A549 (cell line): ENCODE measurements around the gene HTR6. TPM values are rescaled to one million over a fixed set of nuclear protein-coding genes. Genes with fewer than 3 reads are reported as not detected.

ENCODE experiments used
- ATAC-seq, 2 experiments: fragments of 200-7000 bp in 1 of 2; fragments of >200 bp in 1 of 2; cut with Nextera tagmentation in 1 of 2; cut with Tn5 transposase in 1 of 2; 3 replicates each; pipeline versions ENCODE4 v1.8.0 to v1.9.1; 2018 to 2020; ENCODE audit warnings: mild to moderate bottlenecking in 1 of 2, moderate library complexity in 1 of 2
- CTCF ChIA-PET: fragments of 300-600 bp; sonication (Branson Sonifier 250); formaldehyde crosslinking; extraction: SDS; loops from one replicate; lab custom pipeline; 2021; ENCODE audit warnings: antibody characterized with exemption, inconsistent platforms; lab: Yijun Ruan, JAX
- POLR2A ChIA-PET: fragments of 350-600 bp; formaldehyde crosslinking; extraction: SDS; loops from one replicate; lab custom pipeline; 2021; ENCODE audit warnings: antibody characterized with exemption, inconsistent platforms; lab: Yijun Ruan, JAX
- DNase-seq, 2 experiments: peaks; one replicate each; pipeline versions ENCODE4 v3.0.0 to v3.0.0-alpha.2; 2011 to 2016; ENCODE audit warnings: low read depth in 1 of 2, low spot score in 1 of 2
- FAIRE-seq: peaks from 2 replicates; lab custom pipeline; 2011; peaks lifted over from hg19 to GRCh38; lab: Jason Lieb, UNC
- H3K27ac ChIP-seq, 2 experiments: fragments of >200 bp; sonication (Bioruptor Twin); formaldehyde crosslinking; 3 replicates each; pipeline ENCODE4 v1.5.1; 2016 to 2017
- H3K4me1 ChIP-seq: fragments of >200 bp; sonication (Bioruptor Twin); formaldehyde crosslinking; 3 replicates; pipeline ENCODE4 v1.6.1; 2016
- H3K4me2 ChIP-seq: fragments of >200 bp; sonication (Bioruptor Twin); formaldehyde crosslinking; 3 replicates; pipeline ENCODE4 v1.6.1; 2016
- H3K4me3 ChIP-seq: fragments of >200 bp; sonication (Bioruptor Twin); formaldehyde crosslinking; 3 replicates; pipeline ENCODE4 v1.5.1; 2016
- H3K9me3 ChIP-seq: fragments of >200 bp; sonication (Bioruptor Twin); formaldehyde crosslinking; 3 replicates; pipeline ENCODE4 v1.6.1; 2016
- HDAC2 ChIP-seq: fragments of 200-600 bp; sonication (generic); IDR thresholded peaks from 2 replicates; pipeline ENCODE4 v1.6.1; 2016
- JUNB ChIP-seq: fragments of >200 bp; sonication (Bioruptor Twin); formaldehyde crosslinking; IDR thresholded peaks from 2 replicates; pipeline ENCODE4 v1.6.1; 2016
- PHF8 ChIP-seq: fragments of 200-600 bp; sonication (generic); IDR thresholded peaks from 2 replicates; pipeline ENCODE4 v1.6.1; 2016; ENCODE audit warnings: low read depth, mild to moderate bottlenecking, antibody characterized with exemption, moderate library complexity, borderline replicate concordance
- SREBF2 ChIP-seq: fragments of 450-650 bp; IDR thresholded peaks from 2 replicates; pipeline ENCODE4 v1.6.1; 2014; ENCODE audit warnings: mild to moderate bottlenecking, moderate library complexity
- WGBS: methylation state at CpG from one replicate; pipeline ENCODE4 v1.1.6; 2017; ENCODE audit errors: missing lambda C conversion rate; 5-methylcytosine and 5-hydroxymethylcytosine counted together
- polyA plus RNA-seq, 4 experiments: library from polyadenylated mRNA; depleted of rRNA in 3 of 4; stranded (reverse); fragments of >200 nt; fragmentation: RNase III in 1 of 4; extraction: RNeasy Plus Mini Kit Qiagen cat#74134 plus additional on column Dnase treatment in 1 of 4; gene quantifications; 2 replicates in 3 of 4; 3 replicates in 1 of 4; pipeline ENCODE4 v1.2.3, GENCODE V29; 2011 to 2017
- TF ChIP-seq, protein P1 (sequence below): fragments of >200 bp; sonication (Bioruptor Twin); formaldehyde crosslinking; IDR thresholded peaks from 3 replicates; pipeline ENCODE4 v1.6.1; 2016

Gene HTR6
- polyA plus RNA-seq, 2 of the 4 experiments (the other 2 are of a cell fraction) = 0.21 TPM; not detected in 1

DNA sequence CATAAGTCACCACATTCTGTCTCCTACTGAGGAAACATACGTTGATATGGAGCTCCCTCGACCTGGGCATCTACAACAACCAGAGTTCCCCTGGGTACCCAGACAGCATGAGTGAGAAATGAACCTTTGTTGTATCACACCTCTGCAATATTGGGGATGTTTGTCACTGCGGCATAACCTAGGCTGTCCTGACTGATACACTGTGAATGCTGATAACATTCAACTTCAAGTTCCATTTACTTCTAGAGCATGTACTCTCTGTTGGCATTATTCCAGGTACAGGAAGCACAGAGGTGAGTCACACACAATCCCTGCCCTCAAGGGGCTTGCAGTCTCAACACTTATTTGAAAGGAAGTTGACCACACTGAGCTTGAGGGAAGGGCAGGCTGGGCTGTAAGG is 65.6 kb downstream of the HTR6 start:
- TF ChIP-seq, protein P1, sequence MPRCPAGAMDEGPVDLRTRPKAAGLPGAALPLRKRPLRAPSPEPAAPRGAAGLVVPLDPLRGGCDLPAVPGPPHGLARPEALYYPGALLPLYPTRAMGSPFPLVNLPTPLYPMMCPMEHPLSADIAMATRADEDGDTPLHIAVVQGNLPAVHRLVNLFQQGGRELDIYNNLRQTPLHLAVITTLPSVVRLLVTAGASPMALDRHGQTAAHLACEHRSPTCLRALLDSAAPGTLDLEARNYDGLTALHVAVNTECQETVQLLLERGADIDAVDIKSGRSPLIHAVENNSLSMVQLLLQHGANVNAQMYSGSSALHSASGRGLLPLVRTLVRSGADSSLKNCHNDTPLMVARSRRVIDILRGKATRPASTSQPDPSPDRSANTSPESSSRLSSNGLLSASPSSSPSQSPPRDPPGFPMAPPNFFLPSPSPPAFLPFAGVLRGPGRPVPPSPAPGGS = no peak
- TF ChIP-seq PHF8 (no peak), SREBF2 (no peak), HDAC2 (no peak), JUNB (no peak)
- Histone ChIP-seq H3K4me1 (no peaks in the 10 kb centered on the region), H3K27ac (no peak overlapping the region), H3K4me2 (no peak overlapping the region), H3K9me3 (peaks cover 4% of the 10 kb centered on the region; the same call in 2 of the 3 replicates), H3K4me3 (no peak overlapping the region)
- FAIRE-seq (no peak), ATAC-seq (no peak), DNase-seq (no peak)
- WGBS = 68% methylated on average over 3 of the region's 3 CpGs
- POLR2A ChIA-PET = no interaction called here
- CTCF ChIA-PET = interaction anchor here (0.7 to 1.4 kb wide), 3 partner anchors 15 to 31 kb away, joined by 3 to 8 read pairs (median 3); no protein-coding TSS in a partner anchor

Other genes starting within 250 kb of the HTR6 start
- 129 and 133 TPM in 2 replicates for gene CAPZB, start 179.3 kb upstream of the HTR6 start, polyA plus RNA-seq (2011; rRNA removed)
- gene CAPZB, start 179.3 kb upstream of the HTR6 start, polyA plus RNA-seq (2017; fragmentation: RNase III; extraction: RNeasy Plus Mini Kit Qiagen cat#74134 plus additional on column Dnase treatment) = 281 to 306 TPM (median 296 TPM) in 3 replicates
- 19.0 and 23.0 TPM in 2 replicates for gene NBL1, start 20.6 kb upstream of the HTR6 start, polyA plus RNA-seq (2011; rRNA removed)
- 16.3 to 19.9 TPM (median 16.3 TPM) in 3 replicates for gene NBL1, start 20.6 kb upstream of the HTR6 start, polyA plus RNA-seq (2017; fragmentation: RNase III; extraction: RNeasy Plus Mini Kit Qiagen cat#74134 plus additional on column Dnase treatment)
- 4.0 and 6.0 TPM in 2 replicates for gene TMCO4, start 135.0 kb downstream of the HTR6 start, polyA plus RNA-seq (2011; rRNA removed)
- 3.9 to 5.3 TPM (median 4.6 TPM) in 3 replicates for gene TMCO4, start 135.0 kb downstream of the HTR6 start, polyA plus RNA-seq (2017; fragmentation: RNase III; extraction: RNeasy Plus Mini Kit Qiagen cat#74134 plus additional on column Dnase treatment)
- not detected in 2 replicates for gene RNF186, start 150.4 kb downstream of the HTR6 start, polyA plus RNA-seq (2011; rRNA removed)
- not detected in 3 replicates for gene RNF186, start 150.4 kb downstream of the HTR6 start, polyA plus RNA-seq (2017; fragmentation: RNase III; extraction: RNeasy Plus Mini Kit Qiagen cat#74134 plus additional on column Dnase treatment)
- 4.5 and 4.9 TPM in 2 replicates for gene OTUD3, start 217.5 kb downstream of the HTR6 start, polyA plus RNA-seq (2011; rRNA removed)
- gene OTUD3, start 217.5 kb downstream of the HTR6 start, polyA plus RNA-seq (2017; fragmentation: RNase III; extraction: RNeasy Plus Mini Kit Qiagen cat#74134 plus additional on column Dnase treatment) = 3.1 to 3.6 TPM (median 3.5 TPM) in 3 replicates